Heart right ventricle (tissue), 16 donors: ENCODE data around the gene CDKL1. TPM values are rescaled to one million over a fixed set of nuclear protein-coding genes. Genes with fewer than 3 reads are reported as not detected.
A peak's percentile ranks its signal among the peaks of the same experiment; 100 is the strongest.

Experiments
- ATAC-seq, 8 donors: fragments of 200-7000 bp; cut with Tn5 transposase; one replicate each; pipeline ENCODE4 v1.9.1; 2020; ENCODE audit warnings: mild to moderate bottlenecking in 8 of 8, moderate library complexity in 8 of 8, moderate number of reproducible peaks in 1 of 8
- DNase-seq, 2 donors: peaks; one replicate each; pipeline ENCODE4 v3.0.0-alpha.2; 2020
- H3K27ac ChIP-seq, 10 donors: fragments of 200-600 bp; sonication (generic) in 2 of 10; one replicate each; pipeline versions ENCODE4 v1.5.0 to v1.8.0; 2020 to 2022; ENCODE audit warnings: mild to moderate bottlenecking in 3 of 10
- H3K27me3 ChIP-seq, 7 donors: fragments of 200-600 bp; one replicate each; pipeline ENCODE4 v1.8.0; 2021 to 2022; ENCODE audit warnings: mild to moderate bottlenecking in 2 of 7
- H3K36me3 ChIP-seq, 9 donors: fragments of 200-600 bp; sonication (generic) in 1 of 9; one replicate each; pipeline versions ENCODE4 v1.5.0 to v1.8.0; 2020 to 2022; ENCODE audit warnings: mild to moderate bottlenecking in 2 of 9
- H3K4me1 ChIP-seq, 9 donors: fragments of 200-600 bp; sonication (generic) in 1 of 9; one replicate each; pipeline versions ENCODE4 v1.5.0 to v1.8.0; 2020 to 2022; ENCODE audit warnings: mild to moderate bottlenecking in 4 of 9
- H3K4me3 ChIP-seq, 10 donors: fragments of 200-600 bp; sonication (generic) in 2 of 10; one replicate each; pipeline versions ENCODE4 v1.5.0 to v1.8.0; 2020 to 2022; ENCODE audit warnings: mild to moderate bottlenecking in 7 of 10, moderate library complexity in 2 of 10
- H3K9me3 ChIP-seq, 11 donors: fragments of 200-600 bp in 10 of 11; sonication (generic) in 2 of 11; one replicate each; pipeline versions ENCODE4 v1.5.0 to v1.8.0; 2013 to 2022; ENCODE audit warnings: mild to moderate bottlenecking in 2 of 11, control low read depth in 1 of 11, moderate library complexity in 1 of 11
- WGBS, 2 donors: extraction: QIAGEN DNeasy Blood & Tissue Kit; methylation state at CpG; one replicate each; pipeline ENCODE4 v1.1.7; 2013; ENCODE audit warnings: inconsistent platforms in 1 of 2; 5-methylcytosine and 5-hydroxymethylcytosine counted together
- intact Hi-C, 10 donors: fragments of 100-400 bp; cut with DNase I; formaldehyde crosslinking; loops; one replicate each; pipeline versions ENCODE4 v1.11.1 to v1.14.2; 2022
- polyA plus RNA-seq, 2 donors: library from polyadenylated mRNA; stranded (reverse); fragments of 200-250 nt; gene quantifications; one replicate each; pipeline ENCODE4 v1.2.3, GENCODE V29; 2013
- total RNA-seq, 10 donors: library from RNA; stranded (reverse); fragmentation: NEBNext Ultra II Directional in 3 of 10; extraction: Animal tissue kit (Norgen Biotek cat#: 25700) in 3 of 10; gene quantifications; one replicate each; pipeline versions ENCODE4 v1.2.1 to v1.2.4, GENCODE V29; 2021 to 2023
- TF ChIP-seq, protein P1 (sequence below), 9 donors: fragments of 200-600 bp; sonication (generic) in 2 of 9; IDR thresholded peaks; one replicate each; pipeline versions ENCODE4 v1.5.0 to v1.8.0; 2021 to 2022; ENCODE audit warnings: antibody characterized with exemption in 9 of 9, mild to moderate bottlenecking in 5 of 9, moderate library complexity in 1 of 9
- donor health status: Arrhythmogenic right ventricular cardiomyopathy.
- donor health status: ischemic (EF 13 %, LVEDD 7.1; RV severe dilation, severe dysfunction).
- donor health status: healthy with polysubstance abuse.
- donor health status: DM: no; HTN: yes; CAD: no.
- donor health status: DM: no; HTN: no; CAD: no.
- donor health status: ischemic (EF 25% LVEDD 6.9; RV normal size, moderate dysfunction).
- donor health status: ischemic (EF 25% LVEDD 5.7; RV mildly dilated, moderate dysfunction).
- donor health status: healthy.
- donor health status: DM: yes; HTN: yes; CAD: no.
- donor health status: Ischemic cardiomyopathy.
- donor health status: ischemic (EF 35%, LVEDD 5.7; RV mildly dilated, moderate dysfunction).
- donor health status: nonischemic (EF 11% LVEDD 7.7; RV severe dilation, severe dysfunction).
- donor health status: DM: yes; HTN: yes; CAD: no.
- donor health status: PGD.
- donor health status: ischemic (EF 29% LVEDD 5.4; RV normal size, mild dysfunction).
- donor health status: nonischemic (EF 23%, LVEDD 6.1; RV moderate dilation, normal function).

Gene CDKL1
- total and polyA plus RNA-seq, 12 donors = 0.71 to 6.0 (median 2.1) TPM

- Histone ChIP-seq H3K4me3 (no peak overlapping the region), H3K36me3 (peaks cover 0 to 49% (median 0%) of the 10 kb centered on the region in 9 donors), H3K9me3 (no peaks in the 10 kb centered on the region), H3K4me1 (peaks cover 0 to 50% (median 45%) of the 10 kb centered on the region in 9 donors), H3K27me3 (no peaks in the 10 kb centered on the region), H3K27ac (peak overlapping the region in 4 of 10 donors; percentile 10 to 61 (median 30))
- WGBS, 2 donors = 8 to 11% methylated on average over 3 of the region's 3 CpGs
- TF ChIP-seq, protein P1, sequence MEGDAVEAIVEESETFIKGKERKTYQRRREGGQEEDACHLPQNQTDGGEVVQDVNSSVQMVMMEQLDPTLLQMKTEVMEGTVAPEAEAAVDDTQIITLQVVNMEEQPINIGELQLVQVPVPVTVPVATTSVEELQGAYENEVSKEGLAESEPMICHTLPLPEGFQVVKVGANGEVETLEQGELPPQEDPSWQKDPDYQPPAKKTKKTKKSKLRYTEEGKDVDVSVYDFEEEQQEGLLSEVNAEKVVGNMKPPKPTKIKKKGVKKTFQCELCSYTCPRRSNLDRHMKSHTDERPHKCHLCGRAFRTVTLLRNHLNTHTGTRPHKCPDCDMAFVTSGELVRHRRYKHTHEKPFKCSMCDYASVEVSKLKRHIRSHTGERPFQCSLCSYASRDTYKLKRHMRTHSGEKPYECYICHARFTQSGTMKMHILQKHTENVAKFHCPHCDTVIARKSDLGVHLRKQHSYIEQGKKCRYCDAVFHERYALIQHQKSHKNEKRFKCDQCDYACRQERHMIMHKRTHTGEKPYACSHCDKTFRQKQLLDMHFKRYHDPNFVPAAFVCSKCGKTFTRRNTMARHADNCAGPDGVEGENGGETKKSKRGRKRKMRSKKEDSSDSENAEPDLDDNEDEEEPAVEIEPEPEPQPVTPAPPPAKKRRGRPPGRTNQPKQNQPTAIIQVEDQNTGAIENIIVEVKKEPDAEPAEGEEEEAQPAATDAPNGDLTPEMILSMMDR (IDR thresholded peaks at IDR 0.05) = no peak
- intact Hi-C loops = no loop called here
- peak in 1 of 2 donors; percentile 66 for DNase-seq
- peak; percentile 27 to 95 (median 68) for ATAC-seq
These were observed 63.6 kb downstream of the CDKL1 start for GRCh38 chr14:50333014-50333509.

- Histone ChIP-seq H3K4me1 (peaks cover 0 to 44% (median 42%) of the 10 kb centered on the region in 9 donors), H3K36me3 (peaks cover 0 to 57% (median 0%) of the 10 kb centered on the region in 9 donors), H3K27me3 (no peaks in the 10 kb centered on the region), H3K4me3 (no peak overlapping the region), H3K27ac (no peak overlapping the region), H3K9me3 (no peaks in the 10 kb centered on the region)
- ATAC-seq (no peak), DNase-seq (no peak)
- intact Hi-C loops = no loop called here
- TF ChIP-seq, protein P1 (IDR thresholded peaks at IDR 0.05) = no peak
These were observed 65.1 kb downstream of the CDKL1 start for GRCh38 chr14:50331596-50331995.

- Histone ChIP-seq H3K36me3 (peaks cover 0 to 36% (median 4%) of the 10 kb centered on the region in 9 donors), H3K9me3 (no peaks in the 10 kb centered on the region), H3K4me1 (peaks cover 0 to 32% (median 15%) of the 10 kb centered on the region in 9 donors), H3K27ac (peak overlapping the region in 9 of 10 donors; percentile 6 to 78 (median 61)), H3K4me3 (peak overlapping the region in 6 of 10 donors; percentile 10 to 43 (median 32)), H3K27me3 (no peaks in the 10 kb centered on the region)
- ATAC-seq = peak; percentile 90 to 97 (median 94)
- TF ChIP-seq, protein P1 (IDR thresholded peaks at IDR 0.05) = peak; percentile 73 to 96 (median 88)
- DNase-seq = peak in 1 of 2 donors; percentile 74
- intact Hi-C loops = loop anchor here in 8 of 10 donors (1.0 to 5.0 kb wide), 5 partner anchors 76 to 214 kb away; partner anchors contain the start of genes MAP4K5 (in 7 of the 8) and CDKL1 (in 2 of the 8)
- 4 to 5% methylated on average over 9 of the region's 9 CpGs for WGBS, 2 donors
These were observed 75.5 kb downstream of the CDKL1 start for GRCh38 chr14:50321009-50321660.

DNA sequence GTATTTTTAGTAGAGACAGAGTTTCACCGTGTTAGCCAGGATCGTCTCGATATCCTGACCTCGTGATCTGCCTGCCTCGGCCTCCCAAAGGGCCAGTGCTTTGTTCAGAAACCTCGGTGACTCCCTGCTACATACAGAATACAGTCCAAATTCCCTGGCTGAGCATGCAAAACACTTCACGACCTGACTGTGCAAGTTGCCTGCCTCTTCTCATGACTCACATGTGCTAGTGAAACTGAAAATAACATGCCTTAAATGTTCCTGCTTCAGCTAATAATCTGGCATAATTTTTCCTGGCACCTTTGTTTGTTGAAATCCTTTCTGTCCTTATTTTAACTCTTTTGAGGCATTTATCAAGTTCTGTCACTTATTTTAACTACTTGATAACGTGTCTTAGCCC, 76.4 kb downstream of the CDKL1 start:
- TF ChIP-seq, protein P1 (IDR thresholded peaks at IDR 0.05) = no peak
- peaks cover 0 to 28% (median 0%) of the 10 kb centered on the region in 9 donors for H3K36me3 ChIP-seq
- ATAC-seq (peak in 2 of 8 donors; percentile 41 to 49), DNase-seq (no peak)
- intact Hi-C loops = loop anchor here in 6 of 10 donors (2.0 to 5.0 kb wide), 4 partner anchors 77 to 215 kb away; partner anchors contain the start of genes MAP4K5 (in 3 of the 6) and CDKL1 (in 2 of the 6)
- no peaks in the 10 kb centered on the region for H3K27me3 ChIP-seq
- H3K4me3 ChIP-seq = no peak overlapping the region
- H3K27ac ChIP-seq = peak overlapping the region in 5 of 10 donors; percentile 53 to 78 (median 61)
- H3K9me3 ChIP-seq = no peaks in the 10 kb centered on the region
- peaks cover 0 to 32% (median 15%) of the 10 kb centered on the region in 9 donors for H3K4me1 ChIP-seq
- WGBS, 2 donors = 64 to 69% methylated on average over 8 of the region's 8 CpGs
